Adrenal gland (tissue), 12 donors: ENCODE data around the gene JARID2. TPM values are rescaled to one million over a fixed set of nuclear protein-coding genes. Genes with fewer than 3 reads are reported as not detected.

ENCODE experiments used
- DNase-seq, 7 donors: peaks; one replicate each; pipeline ENCODE4 v3.0.0-alpha.2; 2019 to 2020
- H3K27ac ChIP-seq, 5 donors: fragments of 200-600 bp; sonication (generic) in 4 of 5; 1 replicate in 3 of 5; 2 replicates in 2 of 5; pipeline versions ENCODE4 v1.5.1 to v1.8.0; 2016 to 2020; ENCODE audit warnings: mild to moderate bottlenecking in 1 of 5
- H3K27me3 ChIP-seq: fragments of 200-600 bp; 2 replicates; pipeline ENCODE4 v1.8.0; 2021
- H3K36me3 ChIP-seq, 2 donors: fragments of 200-600 bp; replicated peaks in 1 of 2; 1 replicate in 1 of 2; 2 replicates in 1 of 2; pipeline versions ENCODE4 v1.5.1 to v1.8.0; 2018 to 2022
- H3K4me1 ChIP-seq, 2 donors: fragments of 200-600 bp; replicated peaks in 1 of 2; 1 replicate in 1 of 2; 2 replicates in 1 of 2; pipeline versions ENCODE4 v1.5.1 to v1.8.0; 2018 to 2021
- H3K4me3 ChIP-seq, 4 donors: fragments of 200-600 bp; sonication (generic) in 3 of 4; one replicate each; pipeline ENCODE4 v1.5.1; 2016 to 2018
- H3K9me3 ChIP-seq, 3 donors: fragments of 200-600 bp; sonication (generic) in 1 of 3; replicated peaks in 1 of 3; 1 replicate in 2 of 3; 2 replicates in 1 of 3; pipeline versions ENCODE4 v1.5.1 to v1.8.0; 2016 to 2021
- CTCF ChIP-seq, 6 experiments: fragments of 450-650 bp in 4 of 6; fragments of 200-600 bp in 2 of 6; sonication (generic) in 1 of 6; IDR thresholded peaks; 1 replicate in 5 of 6; 2 replicates in 1 of 6; pipeline versions ENCODE4 v1.5.1 to v1.8.0; 2016 to 2021; ENCODE audit warnings: antibody characterized with exemption in 6 of 6, mild to moderate bottlenecking in 2 of 6, moderate library complexity in 1 of 6
- POLR2A ChIP-seq, 2 donors: fragments of 450-650 bp; IDR thresholded peaks; one replicate each; pipeline ENCODE4 v1.6.1; 2017; ENCODE audit warnings: antibody characterized with exemption in 2 of 2, mild to moderate bottlenecking in 2 of 2, moderate library complexity in 1 of 2
- WGBS, 4 donors: extraction: QIAGEN DNeasy Blood & Tissue Kit in 2 of 4; methylation state at CpG; one replicate each; pipeline versions ENCODE4 v1.1.5 to v1.1.7; 2013 to 2017; 5-methylcytosine and 5-hydroxymethylcytosine counted together
- intact Hi-C, 2 donors: fragments of 100-400 bp; cut with DNase I; formaldehyde crosslinking; loops; one replicate each; pipeline versions ENCODE4 v1.14.1 to v1.15.0; 2022 to 2023
- polyA plus RNA-seq, 3 donors: library from polyadenylated mRNA; stranded (reverse); fragments of 200-250 nt in 2 of 3; fragments of 350-450 nt in 1 of 3; fragmentation: Illumina TruSeq in 1 of 3; extraction: RNeasy Lipid Tissue Mini Kit (QIAGEN cat#74804) in 1 of 3; gene quantifications; one replicate each; pipeline ENCODE4 v1.2.3, GENCODE V29; 2013 to 2014
- total RNA-seq, 9 donors: library from RNA; depleted of rRNA in 4 of 9; stranded (reverse); fragments of >200 nt in 4 of 9; fragments of 120-200 nt in 1 of 9; fragmentation: NEBNext Ultra II Directional in 1 of 9; extraction: Animal tissue kit (Norgen Biotek cat#: 25700) in 1 of 9; gene quantifications; one replicate each; pipeline versions ENCODE4 v1.1.0 to v1.2.4, GENCODE V29; 2013 to 2023
- donor health status: healthy with polysubstance abuse.
- donor health status: Bipolar disorder and iron deficiency.
- donor health status: DM: yes; HTN: yes; CAD: no.
- donor health status: DM: no; HTN: no; CAD: no.
- donor health status: DM: no; HTN: no; CAD: no.
- donor health status: DM: yes; HTN: yes; CAD: no.

The JARID2 gene
- total and polyA plus RNA-seq, 12 donors = 3.0 to 13.6 (median 8.2) TPM

- no peaks in the 10 kb centered on the region for H3K9me3 ChIP-seq
- H3K36me3 ChIP-seq = no peaks in the 10 kb centered on the region
- H3K27ac ChIP-seq = no peak overlapping the region
- intact Hi-C loops = loop anchor here in 1 of 2 donors (10.0 kb wide), 1 partner anchor 118 kb away; no protein-coding TSS in a partner anchor
- H3K4me3 ChIP-seq = no peak overlapping the region
- no peaks in the 10 kb centered on the region for H3K27me3 ChIP-seq
- TF ChIP-seq CTCF (IDR thresholded peaks at IDR 0.05) (no peak), POLR2A (IDR thresholded peaks at IDR 0.05) (no peak)
- no peak for DNase-seq
- H3K4me1 ChIP-seq = peaks cover 27 to 39% of the 10 kb centered on the region in 2 donors
Observed at GRCh38 chr6:15316754-15317153, 70.9 kb downstream of the JARID2 start.

GRCh38 chr6:15317251-15317650 is 71.4 kb downstream of the JARID2 start:
- Histone ChIP-seq H3K27me3 (no peaks in the 10 kb centered on the region), H3K9me3 (no peaks in the 10 kb centered on the region), H3K36me3 (no peaks in the 10 kb centered on the region), H3K27ac (no peak overlapping the region), H3K4me1 (peaks cover 25 to 38% of the 10 kb centered on the region in 2 donors), H3K4me3 (no peak overlapping the region)
- TF ChIP-seq POLR2A (IDR thresholded peaks at IDR 0.05) = no peak
- TF ChIP-seq CTCF (IDR thresholded peaks at IDR 0.05) = no peak
- 90 to 97% (median 94%) methylated on average over 4 of the region's 4 CpGs for WGBS, 4 donors
- no peak for DNase-seq
- intact Hi-C loops = loop anchor here in 1 of 2 donors (10.0 kb wide), 1 partner anchor 118 kb away; no protein-coding TSS in a partner anchor

- H3K36me3 ChIP-seq = no peaks in the 10 kb centered on the region
- H3K9me3 ChIP-seq = no peaks in the 10 kb centered on the region
- no peaks in the 10 kb centered on the region for H3K27me3 ChIP-seq
- 53 to 59% (median 56%) methylated on average over 9 of the region's 9 CpGs for WGBS, 4 donors
- intact Hi-C loops = loop anchor here in 1 of 2 donors (10.0 kb wide), 1 partner anchor 117 kb away; no protein-coding TSS in a partner anchor
- peaks cover 16 to 34% of the 10 kb centered on the region in 2 donors for H3K4me1 ChIP-seq
- peak in 2 of 7 donors; percentile 35 to 40 for DNase-seq
- H3K27ac ChIP-seq = peak overlapping the region in 1 of 5 donors; percentile 27
- no peak overlapping the region for H3K4me3 ChIP-seq
- TF ChIP-seq CTCF (IDR thresholded peaks at IDR 0.05) (no peak), POLR2A (IDR thresholded peaks at IDR 0.05) (no peak)
Observed at GRCh38 chr6:15317934-15318902, 72.3 kb downstream of the JARID2 start.

GRCh38 chr6:15319677-15320076 is 73.8 kb downstream of the JARID2 start:
- Histone ChIP-seq H3K9me3 (no peaks in the 10 kb centered on the region), H3K4me1 (peaks cover 7 to 22% of the 10 kb centered on the region in 2 donors), H3K27me3 (no peaks in the 10 kb centered on the region), H3K27ac (no peak overlapping the region), H3K4me3 (no peak overlapping the region), H3K36me3 (no peaks in the 10 kb centered on the region)
- TF ChIP-seq CTCF (IDR thresholded peaks at IDR 0.05) = no peak
- TF ChIP-seq POLR2A (IDR thresholded peaks at IDR 0.05) = no peak
- WGBS, 4 donors = 96 to 97% (median 96%) methylated on average over 3 of the region's 3 CpGs
- no peak for DNase-seq
- intact Hi-C loops = loop anchor here in 1 of 2 donors (10.0 kb wide), 1 partner anchor 115 kb away; no protein-coding TSS in a partner anchor
